ENCODE measurements around the gene DTWD1. TPM values are rescaled to one million over a fixed set of nuclear protein-coding genes. Genes with fewer than 3 reads are reported as not detected.

DTWD1 gene
- total and polyA plus RNA-seq, 2 donors (not counting 3 experiments of a cell fraction or from before 2014, with no cell fraction given), result 4.6 to 20.1 TPM

Other genes starting within 250 kb of the DTWD1 start
- not detected in 2 replicates for gene FGF7, start 197.8 kb upstream of the DTWD1 start, total RNA-seq
- not detected in 2 replicates for gene FGF7, start 197.8 kb upstream of the DTWD1 start, polyA plus RNA-seq
- 1.5 and 1.8 TPM in 2 replicates for gene FAM227B, start 230 bp upstream of the DTWD1 start, total RNA-seq
- 0.92 and 1.5 TPM in 2 replicates for gene FAM227B, start 230 bp upstream of the DTWD1 start, polyA plus RNA-seq

All from endothelial cell of umbilical vein (primary cell).